HepG2 (cell line): ENCODE data around the gene RCOR3. TPM values are rescaled to one million over a fixed set of nuclear protein-coding genes. Genes with fewer than 3 reads are reported as not detected.

Experiments
- CBFB ChIP-seq: sonication (generic); formaldehyde crosslinking; IDR thresholded peaks from 2 replicates; pipeline ENCODE4 v1.4.0; 2020; ENCODE audit warnings: missing genetic modification reagents
- CENPX ChIP-seq: sonication (generic); formaldehyde crosslinking; IDR thresholded peaks from 2 replicates; pipeline ENCODE4 v1.9.0; 2021; ENCODE audit warnings: mild to moderate bottlenecking, missing genetic modification reagents, moderate library complexity
- HMG20B ChIP-seq: conservative IDR thresholded peaks from 2 replicates; pipeline ENCODE4 v1.6.1; 2016; ENCODE audit warnings: missing genetic modification reagents, missing compliant biosample characterization
- KDM5A ChIP-seq: fragments of 200-600 bp; sonication (generic); IDR thresholded peaks from 2 replicates; pipeline ENCODE4 v1.7.0; 2018; ENCODE audit warnings: antibody characterized with exemption, mild to moderate bottlenecking, low read length, borderline replicate concordance
- MLLT10 ChIP-seq: sonication (generic); formaldehyde crosslinking; IDR thresholded peaks from 2 replicates; pipeline ENCODE4 v1.4.0; 2020; ENCODE audit warnings: missing genetic modification reagents
- NFATC3 ChIP-seq: sonication (generic); formaldehyde crosslinking; IDR thresholded peaks from 2 replicates; pipeline ENCODE4 v1.5.1; 2020; ENCODE audit warnings: mild to moderate bottlenecking, missing genetic modification reagents
- XBP1 ChIP-seq: sonication (generic); formaldehyde crosslinking; IDR thresholded peaks from 2 replicates; pipeline ENCODE4 v1.5.0; 2020; ENCODE audit warnings: missing genetic modification reagents
- ZKSCAN1 ChIP-seq: fragments of 150-350 bp; IDR thresholded peaks from 2 replicates; pipeline ENCODE4 v1.6.1; 2014; ENCODE audit warnings: low read length
- ZNF101 ChIP-seq: sonication (generic); formaldehyde crosslinking; IDR thresholded peaks from 2 replicates; pipeline ENCODE4 v1.4.0; 2020; ENCODE audit warnings: mild to moderate bottlenecking, low read depth, missing genetic modification reagents, borderline replicate concordance
- ZNF678 ChIP-seq: sonication (generic); formaldehyde crosslinking; IDR thresholded peaks from 2 replicates; pipeline ENCODE4 v1.4.0; 2020; ENCODE audit warnings: mild to moderate bottlenecking, missing genetic modification reagents
- ZNF850 ChIP-seq: sonication (generic); formaldehyde crosslinking; conservative IDR thresholded peaks from 2 replicates; pipeline ENCODE4 v1.9.0; 2021; ENCODE audit warnings: mild to moderate bottlenecking, missing genetic modification reagents
- ZSCAN12 ChIP-seq: sonication (generic); formaldehyde crosslinking; IDR thresholded peaks from 2 replicates; pipeline ENCODE4 v1.9.0; 2021; ENCODE audit warnings: mild to moderate bottlenecking, missing genetic modification reagents
- polyA plus RNA-seq, 8 experiments: library from polyadenylated mRNA; depleted of rRNA in 3 of 8; stranded (reverse) in 7 of 8; unstranded in 1 of 8; fragments of >200 nt; fragmentation: Illumina TruSeq in 4 of 8; extraction: Trizol in 4 of 8; gene quantifications; 2 replicates each; pipeline versions ENCODE4 v1.2.1 to v1.2.3, GENCODE V29; 2011 to 2016; ENCODE audit warnings: low read depth in 4 of 8, missing spikeins in 1 of 8, mixed read lengths in 1 of 8; ENCODE audit not compliant: insufficient read depth in 1 of 8
- total RNA-seq, 5 experiments: library from RNA; depleted of rRNA; stranded (reverse); fragments of >200 nt; fragmentation: Illumina TruSeq; extraction: Trizol; gene quantifications; 2 replicates each; pipeline ENCODE4 v1.2.3, GENCODE V29; 2016; ENCODE audit warnings: low read depth in 1 of 5
- TF ChIP-seq, protein P1 (sequence below): sonication (generic); formaldehyde crosslinking; IDR thresholded peaks from 2 replicates; pipeline ENCODE4 v1.4.0; 2020; ENCODE audit warnings: missing genetic modification reagents, borderline replicate concordance
- TF ChIP-seq, protein P2 (sequence below): IDR thresholded peaks from 2 replicates; pipeline ENCODE4 v1.6.1; 2016; ENCODE audit warnings: low read depth
- TF ChIP-seq, protein P3 (sequence below): sonication (generic); formaldehyde crosslinking; IDR thresholded peaks from 2 replicates; pipeline ENCODE4 v1.4.0; 2020; ENCODE audit warnings: mild to moderate bottlenecking, missing genetic modification reagents
- TF ChIP-seq, protein P4 (sequence below): sonication (generic); formaldehyde crosslinking; IDR thresholded peaks from 2 replicates; pipeline ENCODE4 v1.4.0; 2020; ENCODE audit warnings: missing genetic modification reagents

Gene RCOR3
- total and polyA plus RNA-seq, 2 of the 13 experiments (the other 11 are each of a cell fraction or from before 2014, with no cell fraction given) = 16.8 to 31.6 TPM

DNA sequence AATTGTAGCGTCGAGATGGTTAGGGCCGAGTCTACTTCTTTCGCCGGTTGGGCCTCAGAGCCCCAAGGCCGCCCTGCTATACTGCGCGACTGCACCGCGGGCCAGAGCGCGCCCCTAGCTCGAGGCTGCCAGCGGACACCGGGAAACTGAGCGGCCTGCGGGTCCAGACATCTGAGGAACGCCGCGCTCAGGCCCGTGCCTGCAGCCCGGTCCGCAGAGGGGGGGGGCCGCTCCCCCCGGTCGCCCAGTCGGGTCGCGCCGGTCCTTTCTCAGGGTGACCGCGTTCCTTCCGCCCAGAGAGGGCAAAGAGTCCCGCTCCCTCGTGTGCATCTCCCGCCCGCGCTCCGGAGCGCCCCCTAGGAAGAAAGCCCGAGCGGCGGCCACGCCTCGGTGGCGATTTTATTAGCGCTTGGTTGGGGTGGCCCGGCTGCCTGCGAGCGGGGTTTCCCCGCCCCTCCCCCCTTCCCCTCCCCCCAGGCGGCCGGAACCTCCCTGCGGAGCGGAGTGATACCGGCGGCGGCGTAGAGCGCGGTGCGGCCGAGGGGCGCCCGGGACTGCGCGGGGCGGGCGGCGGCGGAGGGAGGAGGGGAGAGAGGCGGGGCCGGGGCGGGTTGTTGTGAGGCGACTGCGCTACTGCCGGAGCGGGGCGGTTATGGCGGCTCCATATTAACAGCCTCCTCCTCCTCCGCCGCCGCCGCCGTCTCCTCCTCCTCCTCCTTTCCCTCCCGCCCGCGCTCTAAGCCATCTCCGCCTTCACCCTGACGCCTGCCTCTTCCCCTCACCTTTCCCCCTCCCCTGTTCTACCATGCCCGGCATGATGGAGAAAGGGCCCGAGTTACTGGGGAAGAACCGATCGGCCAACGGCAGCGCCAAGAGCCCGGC lies at the start of gene RCOR3 (continued):
- TF ChIP-seq XBP1 (no peak), NFATC3 (CRISPR knock-in tag) (0 out of 2 replicates have a peak, but pooled peaks have one; percentile 65), ZNF101 (CRISPR knock-in tag) (0 out of 2 replicates have a peak, but pooled peaks have one; percentile 68), CENPX (CRISPR knock-in tag) (no peak), KDM5A (no peak), MLLT10 (CRISPR knock-in tag) (no peak), CBFB (CRISPR knock-in tag) (peak; percentile 93), ZNF678 (CRISPR knock-in tag) (peak; percentile 79; the same call in 1 of the 2 replicates), ZKSCAN1 (no peak), ZNF850 (CRISPR knock-in tag) (0 out of 2 replicates have a peak, but pooled peaks have one; percentile 83), ZSCAN12 (CRISPR knock-in tag) (no peak), HMG20B (CRISPR knock-in tag) (peak; percentile 68)
- TF ChIP-seq, protein P1, sequence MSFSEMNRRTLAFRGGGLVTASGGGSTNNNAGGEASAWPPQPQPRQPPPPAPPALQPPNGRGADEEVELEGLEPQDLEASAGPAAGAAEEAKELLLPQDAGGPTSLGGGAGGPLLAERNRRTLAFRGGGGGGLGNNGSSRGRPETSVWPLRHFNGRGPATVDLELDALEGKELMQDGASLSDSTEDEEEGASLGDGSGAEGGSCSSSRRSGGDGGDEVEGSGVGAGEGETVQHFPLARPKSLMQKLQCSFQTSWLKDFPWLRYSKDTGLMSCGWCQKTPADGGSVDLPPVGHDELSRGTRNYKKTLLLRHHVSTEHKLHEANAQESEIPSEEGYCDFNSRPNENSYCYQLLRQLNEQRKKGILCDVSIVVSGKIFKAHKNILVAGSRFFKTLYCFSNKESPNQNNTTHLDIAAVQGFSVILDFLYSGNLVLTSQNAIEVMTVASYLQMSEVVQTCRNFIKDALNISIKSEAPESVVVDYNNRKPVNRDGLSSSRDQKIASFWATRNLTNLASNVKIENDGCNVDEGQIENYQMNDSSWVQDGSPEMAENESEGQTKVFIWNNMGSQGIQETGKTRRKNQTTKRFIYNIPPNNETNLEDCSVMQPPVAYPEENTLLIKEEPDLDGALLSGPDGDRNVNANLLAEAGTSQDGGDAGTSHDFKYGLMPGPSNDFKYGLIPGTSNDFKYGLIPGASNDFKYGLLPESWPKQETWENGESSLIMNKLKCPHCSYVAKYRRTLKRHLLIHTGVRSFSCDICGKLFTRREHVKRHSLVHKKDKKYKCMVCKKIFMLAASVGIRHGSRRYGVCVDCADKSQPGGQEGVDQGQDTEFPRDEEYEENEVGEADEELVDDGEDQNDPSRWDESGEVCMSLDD (CRISPR knock-in tag) = peak; percentile 74; the same call in 1 of the 2 replicates
- TF ChIP-seq, protein P2, sequence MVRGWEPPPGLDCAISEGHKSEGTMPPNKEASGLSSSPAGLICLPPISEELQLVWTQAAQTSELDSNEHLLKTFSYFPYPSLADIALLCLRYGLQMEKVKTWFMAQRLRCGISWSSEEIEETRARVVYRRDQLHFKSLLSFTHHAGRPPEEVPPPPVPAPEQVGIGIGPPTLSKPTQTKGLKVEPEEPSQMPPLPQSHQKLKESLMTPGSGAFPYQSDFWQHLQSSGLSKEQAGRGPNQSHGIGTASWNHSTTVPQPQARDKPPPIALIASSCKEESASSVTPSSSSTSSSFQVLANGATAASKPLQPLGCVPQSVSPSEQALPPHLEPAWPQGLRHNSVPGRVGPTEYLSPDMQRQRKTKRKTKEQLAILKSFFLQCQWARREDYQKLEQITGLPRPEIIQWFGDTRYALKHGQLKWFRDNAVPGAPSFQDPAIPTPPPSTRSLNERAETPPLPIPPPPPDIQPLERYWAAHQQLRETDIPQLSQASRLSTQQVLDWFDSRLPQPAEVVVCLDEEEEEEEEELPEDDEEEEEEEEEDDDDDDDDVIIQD = peak; percentile 66; the same call in 1 of the 2 replicates
- TF ChIP-seq, protein P3, sequence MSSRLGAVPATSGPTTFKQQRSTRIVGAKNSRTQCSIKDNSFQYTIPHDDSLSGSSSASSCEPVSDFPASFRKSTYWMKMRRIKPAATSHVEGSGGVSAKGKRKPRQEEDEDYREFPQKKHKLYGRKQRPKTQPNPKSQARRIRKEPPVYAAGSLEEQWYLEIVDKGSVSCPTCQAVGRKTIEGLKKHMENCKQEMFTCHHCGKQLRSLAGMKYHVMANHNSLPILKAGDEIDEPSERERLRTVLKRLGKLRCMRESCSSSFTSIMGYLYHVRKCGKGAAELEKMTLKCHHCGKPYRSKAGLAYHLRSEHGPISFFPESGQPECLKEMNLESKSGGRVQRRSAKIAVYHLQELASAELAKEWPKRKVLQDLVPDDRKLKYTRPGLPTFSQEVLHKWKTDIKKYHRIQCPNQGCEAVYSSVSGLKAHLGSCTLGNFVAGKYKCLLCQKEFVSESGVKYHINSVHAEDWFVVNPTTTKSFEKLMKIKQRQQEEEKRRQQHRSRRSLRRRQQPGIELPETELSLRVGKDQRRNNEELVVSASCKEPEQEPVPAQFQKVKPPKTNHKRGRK (CRISPR knock-in tag) = no peak
- TF ChIP-seq, protein P4, sequence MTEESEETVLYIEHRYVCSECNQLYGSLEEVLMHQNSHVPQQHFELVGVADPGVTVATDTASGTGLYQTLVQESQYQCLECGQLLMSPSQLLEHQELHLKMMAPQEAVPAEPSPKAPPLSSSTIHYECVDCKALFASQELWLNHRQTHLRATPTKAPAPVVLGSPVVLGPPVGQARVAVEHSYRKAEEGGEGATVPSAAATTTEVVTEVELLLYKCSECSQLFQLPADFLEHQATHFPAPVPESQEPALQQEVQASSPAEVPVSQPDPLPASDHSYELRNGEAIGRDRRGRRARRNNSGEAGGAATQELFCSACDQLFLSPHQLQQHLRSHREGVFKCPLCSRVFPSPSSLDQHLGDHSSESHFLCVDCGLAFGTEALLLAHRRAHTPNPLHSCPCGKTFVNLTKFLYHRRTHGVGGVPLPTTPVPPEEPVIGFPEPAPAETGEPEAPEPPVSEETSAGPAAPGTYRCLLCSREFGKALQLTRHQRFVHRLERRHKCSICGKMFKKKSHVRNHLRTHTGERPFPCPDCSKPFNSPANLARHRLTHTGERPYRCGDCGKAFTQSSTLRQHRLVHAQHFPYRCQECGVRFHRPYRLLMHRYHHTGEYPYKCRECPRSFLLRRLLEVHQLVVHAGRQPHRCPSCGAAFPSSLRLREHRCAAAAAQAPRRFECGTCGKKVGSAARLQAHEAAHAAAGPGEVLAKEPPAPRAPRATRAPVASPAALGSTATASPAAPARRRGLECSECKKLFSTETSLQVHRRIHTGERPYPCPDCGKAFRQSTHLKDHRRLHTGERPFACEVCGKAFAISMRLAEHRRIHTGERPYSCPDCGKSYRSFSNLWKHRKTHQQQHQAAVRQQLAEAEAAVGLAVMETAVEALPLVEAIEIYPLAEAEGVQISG (CRISPR knock-in tag) = peak; percentile 69
